Measurements from ENCODE around the gene DDX51.

DDX51 gene

GRCh38 chr12:132160601-132161035 lies 16.5 kb upstream of the DDX51 start:
- H3K27ac ChIP-seq, result no peak overlapping the region
- TF ChIP-seq ZFX (IDR thresholded peaks at IDR 0.05; ENCODE audit: borderline replicate concordance), result no peak
- no peak for TF ChIP-seq CTCF (IDR thresholded peaks at IDR 0.05)

GRCh38 chr12:132160016-132160415 lies 15.9 kb upstream of the DDX51 start:
- no peak for TF ChIP-seq CTCF (IDR thresholded peaks at IDR 0.05)
- no peak for TF ChIP-seq ZFX (IDR thresholded peaks at IDR 0.05; ENCODE audit: borderline replicate concordance)
- no peak overlapping the region for H3K27ac ChIP-seq

GRCh38 chr12:132159555-132160003 lies 15.5 kb upstream of the DDX51 start:
- H3K27ac ChIP-seq, result no peak overlapping the region
- no peak for TF ChIP-seq CTCF (IDR thresholded peaks at IDR 0.05)
- no peak for TF ChIP-seq ZFX (IDR thresholded peaks at IDR 0.05; ENCODE audit: borderline replicate concordance)

- no peak overlapping the region for H3K27ac ChIP-seq
- TF ChIP-seq ZFX (IDR thresholded peaks at IDR 0.05; ENCODE audit: borderline replicate concordance) (no peak), CTCF (IDR thresholded peaks at IDR 0.05) (no peak)
Observed at GRCh38 chr12:132158677-132159554, 14.8 kb upstream of the DDX51 start.

- H3K27ac ChIP-seq, result no peak overlapping the region
- TF ChIP-seq ZFX (IDR thresholded peaks at IDR 0.05; ENCODE audit: borderline replicate concordance) (no peak), CTCF (IDR thresholded peaks at IDR 0.05) (no peak)
Observed at GRCh38 chr12:132157733-132158409, 13.8 kb upstream of the DDX51 start.

- no peak for TF ChIP-seq ZFX (IDR thresholded peaks at IDR 0.05; ENCODE audit: borderline replicate concordance)
- TF ChIP-seq CTCF (IDR thresholded peaks at IDR 0.05), result no peak
Observed at GRCh38 chr12:132156573-132157325, 12.6 kb upstream of the DDX51 start.

More at GRCh38 chr12:132156573-132157325, 12.6 kb upstream of the DDX51 start:
- no peak overlapping the region for H3K27ac ChIP-seq

All from 22Rv1 (cell line).